Pons (tissue), 1 donor: ENCODE results near the gene SLBP.
A peak's percentile ranks its signal among the peaks of the same experiment; 100 is the strongest.
"Not testable (repeated sequence)": the region's sequence is repeated elsewhere in the genome, so short reads cannot be mapped to it uniquely, and the experiment has no call there.

Source experiments
- DNase-seq: peaks from one replicate; pipeline ENCODE4 v3.0.0-alpha.2; 2016; ENCODE audit warnings: low spot score

Gene SLBP

DNA sequence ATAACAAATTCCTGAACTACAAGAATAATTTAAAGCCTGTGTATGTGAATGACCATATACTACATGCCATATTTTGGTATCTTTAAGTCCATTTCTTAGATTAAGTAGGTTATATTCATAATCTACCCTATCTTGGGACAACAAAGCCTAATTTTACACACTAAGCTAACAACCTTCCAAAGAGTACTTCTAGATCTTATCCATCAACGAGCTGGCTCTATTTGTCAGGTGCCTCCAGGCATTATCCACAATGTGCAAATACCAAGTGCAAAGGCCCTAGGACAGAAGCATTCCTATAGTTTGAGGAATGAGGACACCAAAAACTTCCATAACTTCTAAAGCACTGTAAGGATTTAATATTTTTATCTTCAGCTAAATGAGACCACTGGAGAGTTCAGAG lies 3.5 kb downstream of the SLBP start:
- DNase-seq = no peak

GRCh38 chr4:1706358-1706757 lies 5.8 kb downstream of the SLBP start:
- no peak for DNase-seq

- DNase-seq = no peak
These were observed 6.4 kb downstream of the SLBP start for GRCh38 chr4:1705732-1706131.

- DNase-seq = no peak
These were observed 8.3 kb downstream of the SLBP start for GRCh38 chr4:1703867-1704266.

- not testable (repeated sequence) for DNase-seq
These were observed 10.4 kb downstream of the SLBP start for GRCh38 chr4:1701671-1702070.

GRCh38 chr4:1695913-1696312 lies 16.2 kb downstream of the SLBP start:
- DNase-seq = no peak

DNA sequence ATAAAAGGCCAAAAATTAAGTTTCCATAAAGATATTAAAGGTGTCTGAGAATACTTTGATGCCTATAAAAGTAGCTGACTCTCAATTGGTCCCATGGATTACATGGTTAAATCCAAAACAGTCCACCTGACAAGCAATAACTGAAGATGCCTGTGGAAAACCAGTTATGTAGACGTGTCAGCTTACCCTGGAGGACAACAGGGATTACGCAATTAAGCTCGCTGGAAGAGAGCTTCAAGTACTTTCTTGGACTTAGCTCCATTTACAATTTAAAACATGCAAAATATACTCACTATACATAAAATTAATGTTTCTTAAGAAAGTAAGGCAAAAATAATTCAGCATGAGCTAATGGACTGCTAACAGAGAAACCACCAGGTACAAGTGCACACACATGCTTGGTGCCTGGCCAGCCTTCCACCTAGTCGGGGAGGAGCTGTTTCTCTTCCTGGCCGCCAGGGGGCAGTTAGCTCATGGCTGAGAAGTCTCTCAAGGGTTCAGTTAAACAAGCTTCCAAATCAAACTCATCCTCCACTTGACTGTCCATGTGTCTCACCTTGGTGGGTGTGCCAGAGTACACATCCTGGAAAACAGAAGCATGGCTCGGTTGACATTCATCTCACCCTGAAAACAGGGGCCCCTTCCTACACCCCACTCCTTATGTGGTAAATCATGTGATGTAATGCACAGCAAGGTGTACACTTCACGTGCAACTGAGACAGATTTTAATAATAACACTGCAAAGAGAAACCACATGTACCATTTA lies 18.8 kb downstream of the SLBP start:
- peak; percentile 69 for DNase-seq

- DNase-seq = no peak
These were observed 20.3 kb downstream of the SLBP start for GRCh38 chr4:1691737-1692373.

DNA sequence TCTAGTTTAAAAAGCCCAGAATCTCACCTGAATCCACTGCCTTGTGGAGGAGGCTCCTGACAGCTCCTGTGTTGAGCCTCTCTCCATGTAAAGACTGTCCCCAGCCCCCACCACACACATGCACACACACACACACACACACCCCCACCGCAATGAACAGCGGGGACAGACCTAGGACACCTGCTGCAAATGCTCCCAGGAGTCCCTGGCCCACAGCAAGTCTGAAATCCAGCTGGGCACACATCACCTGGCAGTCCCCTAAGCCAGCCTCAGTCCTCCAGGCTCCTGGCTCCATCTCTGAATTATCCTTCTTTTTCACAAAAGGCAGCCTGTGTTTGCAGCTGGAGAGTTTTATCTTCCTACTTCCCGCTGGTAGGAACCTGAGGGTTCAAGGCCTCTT lies 21.4 kb downstream of the SLBP start:
- no peak for DNase-seq

- no peak for DNase-seq
These were observed 25.6 kb downstream of the SLBP start for GRCh38 chr4:1686440-1687036.

GRCh38 chr4:1685235-1686150 lies 26.6 kb downstream of the SLBP start:
- no peak for DNase-seq

- no peak for DNase-seq
These were observed 27.4 kb downstream of the SLBP start for GRCh38 chr4:1684506-1685234.

GRCh38 chr4:1683736-1684505 lies 28.2 kb downstream of the SLBP start, which contains the start of gene FAM53A:
FAM53A (minus strand) TSS chr4:1684313; CDS start chr4:1668741, 15,572 bp downstream.
- DNase-seq = peak; percentile 74

DNA sequence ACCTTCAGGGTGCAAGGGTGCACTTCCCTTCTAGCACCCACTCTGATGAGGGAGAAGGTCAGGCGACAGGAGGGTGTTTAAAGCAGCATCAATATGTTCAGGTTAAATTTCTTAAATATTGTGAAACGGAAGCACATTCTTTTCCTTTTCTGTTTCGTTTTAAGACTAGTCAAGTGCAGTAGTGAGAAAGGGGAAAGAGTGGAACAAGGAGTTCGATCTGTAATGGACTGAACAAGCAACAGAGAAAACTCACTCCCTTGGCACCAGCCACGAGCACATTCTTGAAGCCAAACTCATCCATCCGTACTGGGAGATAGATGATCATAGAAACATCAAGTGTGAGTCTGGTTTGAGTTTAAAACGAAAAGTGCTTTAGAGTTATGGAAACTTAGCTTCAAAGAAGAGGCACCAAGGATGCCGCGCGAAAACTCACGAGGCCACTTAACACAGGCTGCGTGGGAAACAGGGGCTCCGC lies 28.8 kb downstream of the SLBP start:
- peak; percentile 56 for DNase-seq

DNA sequence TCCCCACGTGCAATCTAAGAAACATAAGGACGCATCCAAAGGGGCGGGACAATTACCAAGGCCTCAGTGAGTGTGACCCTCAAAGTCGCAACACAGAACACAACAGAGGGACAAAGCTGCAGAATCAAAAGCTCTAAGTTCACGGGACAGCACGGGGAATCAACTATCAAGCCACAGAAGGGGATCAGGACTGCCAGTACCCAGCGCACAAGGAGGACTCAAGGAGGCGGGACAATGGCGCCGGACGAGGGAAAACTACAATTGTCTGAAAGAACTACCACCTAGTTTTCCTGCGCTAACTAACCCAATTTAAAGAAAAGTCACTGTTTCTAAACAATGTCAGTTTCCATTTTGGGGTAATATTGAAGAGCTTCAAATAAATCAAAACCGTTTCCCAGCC lies 29.3 kb downstream of the SLBP start:
- DNase-seq = no peak

GRCh38 chr4:1678244-1678643 lies 33.9 kb downstream of the SLBP start:
- peak; percentile 78 for DNase-seq

DNA sequence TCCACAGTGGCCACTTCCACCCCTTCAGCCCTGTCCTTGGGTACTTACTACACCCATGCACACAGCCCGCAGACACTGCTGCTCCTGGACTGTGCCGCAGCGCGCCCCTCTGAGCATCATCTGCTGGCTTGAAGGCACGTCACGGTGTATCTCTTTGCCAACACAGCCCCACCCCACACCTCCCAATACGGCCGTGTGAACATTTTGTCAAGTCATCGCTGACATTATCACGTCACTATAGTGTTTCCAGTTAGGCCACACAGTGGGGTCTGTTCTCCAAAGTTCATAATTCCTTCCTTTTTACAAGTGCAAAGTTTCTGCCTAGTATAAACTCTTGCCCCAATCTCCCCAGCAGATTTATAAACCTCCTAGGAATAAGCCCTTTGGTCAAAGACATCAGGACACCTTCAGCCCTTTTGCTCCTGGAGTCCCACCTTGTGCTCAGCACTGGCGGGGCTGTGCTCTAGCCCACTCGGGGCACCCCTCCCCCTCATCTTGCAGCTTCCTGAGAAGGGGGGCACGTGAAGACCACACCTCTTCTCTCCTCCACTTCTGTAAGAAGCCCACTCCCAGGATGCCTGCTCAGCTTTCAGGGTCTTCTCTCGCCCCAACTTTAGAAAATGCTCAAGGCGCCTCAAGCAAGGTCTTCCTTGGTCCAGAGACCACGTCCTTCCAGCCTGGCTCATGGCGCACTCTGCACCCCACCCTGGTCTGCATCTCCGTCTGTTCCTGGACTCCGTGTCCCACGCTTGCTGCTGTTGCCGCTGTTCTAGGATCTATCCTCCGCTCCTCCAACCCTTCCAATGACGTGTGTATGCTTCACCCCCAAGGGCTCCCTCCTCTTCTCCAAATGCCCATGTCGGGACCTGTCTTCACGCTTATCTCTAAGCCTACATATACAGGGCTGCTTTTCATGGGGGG lies 35.3 kb downstream of the SLBP start:
- no peak for DNase-seq

DNA sequence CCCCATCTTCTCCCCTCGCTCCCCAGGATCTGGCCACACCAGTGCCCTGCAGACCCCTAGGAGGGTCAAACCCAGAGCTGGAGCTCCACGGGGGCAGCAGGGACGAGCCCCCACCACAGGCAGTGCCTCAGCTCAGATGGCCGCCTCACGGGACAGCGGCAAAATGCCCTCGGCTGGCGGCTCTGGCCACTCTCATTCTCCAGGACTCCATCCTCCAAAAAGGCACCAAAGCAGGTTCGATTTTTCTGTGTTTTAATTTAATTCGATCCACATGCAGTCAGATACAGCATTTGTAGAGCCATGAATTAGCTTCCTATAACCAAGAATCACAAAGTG lies 36.3 kb downstream of the SLBP start:
- DNase-seq = no peak

- no peak for DNase-seq
These were observed 36.9 kb downstream of the SLBP start for GRCh38 chr4:1675136-1675801.
